ENCODE measurements around the gene BAZ2A. TPM values are rescaled to one million over a fixed set of nuclear protein-coding genes. Genes with fewer than 3 reads are reported as not detected.

BAZ2A gene
- total and polyA plus RNA-seq, 8 donors = 26.7 to 59.9 (median 39.1) TPM

GRCh38 chr12:56635806-56636674 lies 5.9 kb upstream of the BAZ2A start:
- Histone ChIP-seq H3K4me3 (peak overlapping the region; percentile 39 to 86 (median 62)), H3K27me3 (no peaks in the 10 kb centered on the region), H3K9me3 (no peaks in the 10 kb centered on the region), H3K36me3 (peaks cover 3 to 35% (median 34%) of the 10 kb centered on the region in 3 donors), H3K27ac (peak overlapping the region; percentile 70 to 97 (median 90)), H3K4me1 (peaks cover 5 to 20% (median 15%) of the 10 kb centered on the region in 3 donors)
- 1 to 3% methylated on average over 20 of the region's 20 CpGs for WGBS, 2 donors
- DNase-seq (peak; percentile 80 to 94 (median 90)), ATAC-seq (peak; percentile 76 to 87 (median 79)), FAIRE-seq (no peak)
- TF ChIP-seq, protein P1, sequence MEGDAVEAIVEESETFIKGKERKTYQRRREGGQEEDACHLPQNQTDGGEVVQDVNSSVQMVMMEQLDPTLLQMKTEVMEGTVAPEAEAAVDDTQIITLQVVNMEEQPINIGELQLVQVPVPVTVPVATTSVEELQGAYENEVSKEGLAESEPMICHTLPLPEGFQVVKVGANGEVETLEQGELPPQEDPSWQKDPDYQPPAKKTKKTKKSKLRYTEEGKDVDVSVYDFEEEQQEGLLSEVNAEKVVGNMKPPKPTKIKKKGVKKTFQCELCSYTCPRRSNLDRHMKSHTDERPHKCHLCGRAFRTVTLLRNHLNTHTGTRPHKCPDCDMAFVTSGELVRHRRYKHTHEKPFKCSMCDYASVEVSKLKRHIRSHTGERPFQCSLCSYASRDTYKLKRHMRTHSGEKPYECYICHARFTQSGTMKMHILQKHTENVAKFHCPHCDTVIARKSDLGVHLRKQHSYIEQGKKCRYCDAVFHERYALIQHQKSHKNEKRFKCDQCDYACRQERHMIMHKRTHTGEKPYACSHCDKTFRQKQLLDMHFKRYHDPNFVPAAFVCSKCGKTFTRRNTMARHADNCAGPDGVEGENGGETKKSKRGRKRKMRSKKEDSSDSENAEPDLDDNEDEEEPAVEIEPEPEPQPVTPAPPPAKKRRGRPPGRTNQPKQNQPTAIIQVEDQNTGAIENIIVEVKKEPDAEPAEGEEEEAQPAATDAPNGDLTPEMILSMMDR (IDR thresholded peaks at IDR 0.05) = no peak
- intact Hi-C loops (cut with DNase I) = no loop called here

GRCh38 chr12:56634837-56635791 lies 5.0 kb upstream of the BAZ2A start:
- H3K4me3 ChIP-seq = peak overlapping the region; percentile 39 to 86 (median 62)
- ATAC-seq = peak; percentile 38 to 62 (median 47)
- intact Hi-C loops (cut with DNase I) = no loop called here
- H3K27ac ChIP-seq = peak overlapping the region; percentile 70 to 97 (median 90)
- FAIRE-seq = no peak
- H3K9me3 ChIP-seq = no peaks in the 10 kb centered on the region
- H3K27me3 ChIP-seq = no peaks in the 10 kb centered on the region
- H3K4me1 ChIP-seq = peaks cover 5 to 28% (median 15%) of the 10 kb centered on the region in 3 donors
- peak; percentile 80 to 90 (median 84) for DNase-seq
- TF ChIP-seq, protein P1 (IDR thresholded peaks at IDR 0.05) = no peak
- 0 to 1% methylated on average over 33 to 47 of the region's 47 CpGs for WGBS, 2 donors
- peaks cover 3 to 27% (median 26%) of the 10 kb centered on the region in 3 donors for H3K36me3 ChIP-seq

DNA sequence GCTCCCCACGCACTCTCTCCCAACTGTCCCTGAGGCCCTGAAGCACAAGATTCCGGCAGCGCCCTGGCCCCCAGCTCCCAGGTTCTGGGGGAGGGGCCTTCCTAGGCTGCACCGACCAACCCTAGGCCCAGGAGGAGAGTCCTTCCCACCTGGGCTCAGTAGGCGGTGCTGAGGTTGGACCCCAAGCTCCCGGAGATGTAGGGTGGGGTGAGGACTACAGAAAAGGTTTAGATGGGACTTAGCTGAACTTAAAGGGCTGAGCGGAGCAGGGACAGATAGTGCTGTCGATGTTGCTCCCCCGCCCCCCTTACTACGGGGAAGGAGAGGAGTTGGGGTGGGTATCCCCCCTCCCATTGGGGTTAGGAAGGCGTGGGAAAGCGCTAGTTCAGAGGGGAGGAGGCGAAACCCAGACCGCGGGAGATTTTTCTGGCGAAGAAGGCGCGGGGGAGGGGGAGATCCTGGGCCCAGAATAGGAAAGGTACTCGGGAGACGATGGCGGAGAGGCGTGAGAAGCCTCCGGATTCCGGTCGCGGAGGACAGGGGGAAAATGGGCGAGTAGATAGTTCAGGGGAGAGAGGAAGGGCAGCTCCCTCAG lies 4.2 kb upstream of the BAZ2A start:
- Histone ChIP-seq H3K27ac (peak overlapping the region; percentile 70 to 97 (median 90)), H3K4me1 (peaks cover 5 to 28% (median 15%) of the 10 kb centered on the region in 3 donors), H3K9me3 (no peaks in the 10 kb centered on the region), H3K4me3 (peak overlapping the region; percentile 39 to 86 (median 62)), H3K36me3 (peaks cover 3 to 20% (median 18%) of the 10 kb centered on the region in 3 donors), H3K27me3 (no peaks in the 10 kb centered on the region)
- intact Hi-C loops (cut with DNase I) = no loop called here
- TF ChIP-seq, protein P1 (IDR thresholded peaks at IDR 0.05) = no peak
- FAIRE-seq (no peak), ATAC-seq (peak; percentile 19 to 30 (median 28)), DNase-seq (peak; percentile 72 to 84 (median 81))
- WGBS, 2 donors = 1% methylated on average over 26 to 27 of the region's 27 CpGs

GRCh38 chr12:56633468-56634241 lies 3.5 kb upstream of the BAZ2A start:
- intact Hi-C loops (cut with DNase I) = no loop called here
- Histone ChIP-seq H3K9me3 (no peaks in the 10 kb centered on the region), H3K27ac (peak overlapping the region; percentile 70 to 97 (median 90)), H3K27me3 (no peaks in the 10 kb centered on the region), H3K36me3 (peaks cover 3 to 13% (median 11%) of the 10 kb centered on the region in 3 donors), H3K4me1 (peaks cover 5 to 28% (median 15%) of the 10 kb centered on the region in 3 donors), H3K4me3 (peak overlapping the region; percentile 39 to 86 (median 62))
- FAIRE-seq (no peak), ATAC-seq (no peak), DNase-seq (no peak)
- WGBS, 2 donors = 13 to 17% methylated on average over 12 of the region's 12 CpGs
- TF ChIP-seq, protein P1 (IDR thresholded peaks at IDR 0.05) = no peak

Measured in pancreas (tissue), 10 donors.